Measurements from ENCODE around the gene TOP1.

DNA sequence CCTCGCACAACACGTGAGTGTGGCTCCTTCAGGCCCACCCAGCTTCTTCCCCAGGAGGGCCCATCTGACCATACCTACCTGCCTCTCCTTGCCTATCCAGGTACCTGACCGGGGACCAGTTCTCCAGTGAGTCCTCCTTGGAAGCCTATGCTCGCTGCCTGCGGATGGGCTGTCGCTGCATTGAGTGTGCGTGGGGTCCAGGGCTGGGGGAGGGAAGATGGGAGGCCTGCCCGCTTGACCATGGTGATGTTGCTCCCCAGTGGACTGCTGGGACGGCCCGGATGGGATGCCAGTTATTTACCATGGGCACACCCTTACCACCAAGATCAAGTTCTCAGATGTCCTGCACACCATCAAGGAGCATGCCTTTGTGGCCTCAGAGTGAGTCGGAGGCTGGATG is 135.2 kb downstream of the TOP1 start:
- TF ChIP-seq POLR2A (IDR thresholded peaks at IDR 0.05), result no peak
- TF ChIP-seq, protein P1, sequence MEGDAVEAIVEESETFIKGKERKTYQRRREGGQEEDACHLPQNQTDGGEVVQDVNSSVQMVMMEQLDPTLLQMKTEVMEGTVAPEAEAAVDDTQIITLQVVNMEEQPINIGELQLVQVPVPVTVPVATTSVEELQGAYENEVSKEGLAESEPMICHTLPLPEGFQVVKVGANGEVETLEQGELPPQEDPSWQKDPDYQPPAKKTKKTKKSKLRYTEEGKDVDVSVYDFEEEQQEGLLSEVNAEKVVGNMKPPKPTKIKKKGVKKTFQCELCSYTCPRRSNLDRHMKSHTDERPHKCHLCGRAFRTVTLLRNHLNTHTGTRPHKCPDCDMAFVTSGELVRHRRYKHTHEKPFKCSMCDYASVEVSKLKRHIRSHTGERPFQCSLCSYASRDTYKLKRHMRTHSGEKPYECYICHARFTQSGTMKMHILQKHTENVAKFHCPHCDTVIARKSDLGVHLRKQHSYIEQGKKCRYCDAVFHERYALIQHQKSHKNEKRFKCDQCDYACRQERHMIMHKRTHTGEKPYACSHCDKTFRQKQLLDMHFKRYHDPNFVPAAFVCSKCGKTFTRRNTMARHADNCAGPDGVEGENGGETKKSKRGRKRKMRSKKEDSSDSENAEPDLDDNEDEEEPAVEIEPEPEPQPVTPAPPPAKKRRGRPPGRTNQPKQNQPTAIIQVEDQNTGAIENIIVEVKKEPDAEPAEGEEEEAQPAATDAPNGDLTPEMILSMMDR (IDR thresholded peaks at IDR 0.05), result no peak
